Astrocyte of the hippocampus (primary cell): ENCODE results near the gene SLC5A12.
"Not testable (repeated sequence)": the region's sequence is repeated elsewhere in the genome, so short reads cannot be mapped to it uniquely, and the experiment has no call there.

Source experiments
- DNase-seq: peaks from one replicate; pipeline ENCODE4 v3.0.0; 2011; ENCODE audit warnings: low read depth, low spot score

Gene SLC5A12

GRCh38 chr11:26655287-26655686, 66.6 kb downstream of the SLC5A12 start:
- no peak for DNase-seq

GRCh38 chr11:26651916-26652315, 69.9 kb downstream of the SLC5A12 start:
- DNase-seq, result peak; percentile 2

- peak; percentile 74 for DNase-seq
Measured at GRCh38 chr11:26649884-26650283, 72.0 kb downstream of the SLC5A12 start.

GRCh38 chr11:26643314-26643713, 78.5 kb downstream of the SLC5A12 start:
- DNase-seq, result not testable (repeated sequence)

- no peak for DNase-seq
Measured at GRCh38 chr11:26632691-26633159, 89.1 kb downstream of the SLC5A12 start.

- no peak for DNase-seq
Measured at GRCh38 chr11:26626346-26626745, 95.5 kb downstream of the SLC5A12 start.

DNA sequence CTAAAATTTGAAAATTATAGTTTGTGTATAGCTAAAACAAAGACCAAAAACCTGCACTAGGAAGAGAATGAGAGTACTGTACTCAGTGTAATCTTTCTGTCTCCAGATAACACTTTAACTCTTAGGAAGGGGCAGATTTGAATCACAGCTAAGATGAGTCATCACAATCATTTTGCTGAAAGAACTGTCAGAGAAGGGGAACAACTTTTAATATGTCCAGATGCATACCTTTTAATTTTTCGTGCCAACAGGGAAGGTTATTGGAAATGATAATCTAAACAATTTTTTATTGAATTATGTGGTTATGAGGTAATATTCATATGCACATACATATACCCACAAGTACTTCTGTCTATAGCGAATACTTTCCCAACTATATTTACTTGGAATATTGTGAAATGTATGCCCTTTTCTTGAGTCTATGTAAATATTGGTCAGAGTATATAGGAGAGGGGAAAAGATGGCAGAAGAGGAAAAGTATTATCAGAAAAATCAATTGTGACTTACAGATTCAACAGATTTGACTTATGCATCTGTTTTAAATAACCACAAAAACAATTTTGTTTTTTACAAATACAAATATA, 98.7 kb downstream of the SLC5A12 start:
- DNase-seq, result no peak

DNA sequence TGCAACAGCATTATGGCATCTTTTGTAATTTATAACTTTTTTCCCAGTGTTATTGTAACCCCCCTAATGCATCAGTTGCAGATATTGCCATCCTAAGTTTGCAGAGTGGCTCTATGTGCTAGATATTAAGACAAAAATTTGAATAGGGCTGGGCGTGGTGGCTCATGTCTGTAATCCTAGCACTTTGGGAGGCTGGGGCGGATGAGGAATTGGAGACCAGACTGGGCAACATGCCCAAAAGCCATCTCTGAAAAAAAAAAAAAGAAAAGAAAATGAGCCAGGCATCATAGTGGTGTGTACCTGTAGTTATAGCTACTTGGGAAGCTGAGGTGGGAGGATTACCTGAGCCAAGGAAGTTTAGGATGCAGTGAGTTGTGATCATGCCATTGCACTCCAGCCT, 99.7 kb downstream of the SLC5A12 start:
- no peak for DNase-seq

GRCh38 chr11:26621132-26621531, 100.7 kb downstream of the SLC5A12 start:
- peak; percentile 48 for DNase-seq

DNA sequence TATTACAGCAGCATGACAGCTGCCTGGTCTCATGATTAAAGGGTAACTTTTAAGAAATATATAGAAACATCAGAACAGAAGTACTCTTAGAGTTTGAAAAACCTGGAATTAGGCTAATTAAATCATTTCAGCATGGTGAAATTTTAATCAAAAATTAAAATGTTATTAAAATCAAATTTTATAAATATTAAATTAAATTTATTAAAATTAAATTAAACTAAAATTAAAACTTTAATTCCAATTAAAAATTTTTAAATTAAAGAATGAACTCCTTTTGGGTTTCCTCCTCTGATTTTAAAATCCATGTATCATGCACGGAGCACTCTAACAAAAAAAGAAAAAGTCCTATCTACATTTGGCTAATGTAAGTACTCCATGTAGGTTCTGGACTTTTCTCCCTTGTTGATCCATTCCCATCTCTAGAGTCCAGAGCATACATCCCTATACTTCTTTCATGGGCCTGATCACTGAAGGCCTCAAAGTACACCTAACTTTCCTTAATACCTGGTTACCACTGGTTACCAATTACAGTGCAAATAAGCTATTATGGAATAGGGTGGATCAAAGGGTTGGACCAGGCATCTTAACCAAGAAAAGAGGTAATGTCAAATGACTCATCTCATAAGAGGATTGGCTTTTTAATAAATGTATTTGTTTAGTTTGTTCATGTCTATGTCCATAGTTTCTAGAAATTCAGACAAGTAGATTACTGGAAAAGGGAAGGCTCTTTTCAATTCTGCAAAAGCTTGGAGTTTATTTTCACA, 101.4 kb downstream of the SLC5A12 start:
- no peak for DNase-seq

DNA sequence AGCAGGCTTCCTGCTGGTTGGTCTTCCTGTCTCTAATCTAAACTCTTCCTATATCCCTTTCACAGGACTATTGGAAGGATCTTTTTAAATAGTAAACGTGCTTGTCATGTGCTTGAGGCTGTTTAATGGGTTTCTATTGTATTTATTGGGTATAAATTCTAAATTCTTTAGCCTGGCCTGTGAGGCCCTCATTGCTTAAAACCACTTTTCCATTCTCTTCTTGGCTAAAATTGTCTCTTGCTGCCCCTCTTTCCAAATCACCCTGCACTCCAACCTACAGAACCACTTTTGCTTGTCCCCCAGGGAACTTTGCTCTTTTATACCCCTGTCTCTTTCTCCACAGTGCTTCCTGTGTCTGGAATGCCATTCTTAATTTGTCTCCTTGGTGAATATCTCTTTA, 103.4 kb downstream of the SLC5A12 start:
- DNase-seq, result no peak
